ENCODE measurements around the gene CCDC54. TPM values are rescaled to one million over a fixed set of nuclear protein-coding genes. Genes with fewer than 3 reads are reported as not detected.
"Not testable (repeated sequence)": the region's sequence is repeated elsewhere in the genome, so short reads cannot be mapped to it uniquely, and the experiment has no call there.

The CCDC54 gene
- total RNA-seq = 0.16 TPM

- no peak for DNase-seq
Observed at GRCh38 chr3:107377151-107377550, at the start of gene CCDC54. Gene CCDC54, plus strand, starts transcription at chr3:107377439. Its CDS starts 149 bp downstream, at chr3:107377588.

GRCh38 chr3:107328069-107328468, 49.2 kb upstream of the CCDC54 start:
- no peak for DNase-seq

GRCh38 chr3:107329088-107329487, 48.2 kb upstream of the CCDC54 start:
- DNase-seq = no peak

GRCh38 chr3:107339690-107340089, 37.5 kb upstream of the CCDC54 start:
- DNase-seq = not testable (repeated sequence)

GRCh38 chr3:107344722-107345121, 32.5 kb upstream of the CCDC54 start:
- no peak for DNase-seq

- no peak for DNase-seq
Observed at GRCh38 chr3:107345822-107346405, 31.3 kb upstream of the CCDC54 start.

GRCh38 chr3:107346564-107346963, 30.7 kb upstream of the CCDC54 start:
- no peak for DNase-seq

GRCh38 chr3:107347751-107348150, 29.5 kb upstream of the CCDC54 start:
- no peak for DNase-seq

- DNase-seq = no peak
Observed at GRCh38 chr3:107356706-107357105, 20.5 kb upstream of the CCDC54 start.

GRCh38 chr3:107361633-107362032, 15.6 kb upstream of the CCDC54 start:
- no peak for DNase-seq

- no peak for DNase-seq
Observed at GRCh38 chr3:107365051-107365450, 12.2 kb upstream of the CCDC54 start.

GRCh38 chr3:107366766-107367165, 10.5 kb upstream of the CCDC54 start:
- DNase-seq = no peak

GRCh38 chr3:107367353-107367752, 9.9 kb upstream of the CCDC54 start:
- no peak for DNase-seq

- DNase-seq = no peak
Observed at GRCh38 chr3:107368654-107369398, 8.4 kb upstream of the CCDC54 start.

GRCh38 chr3:107369791-107370190, 7.4 kb upstream of the CCDC54 start:
- DNase-seq = no peak

GRCh38 chr3:107370907-107371306, 6.3 kb upstream of the CCDC54 start:
- DNase-seq = no peak

- DNase-seq = no peak
Observed at GRCh38 chr3:107372506-107372905, 4.7 kb upstream of the CCDC54 start.

- DNase-seq = no peak
Observed at GRCh38 chr3:107373896-107374295, 3.3 kb upstream of the CCDC54 start.

GRCh38 chr3:107375682-107376081, 1.6 kb upstream of the CCDC54 start:
- DNase-seq = no peak

GRCh38 chr3:107382631-107383030, 5.4 kb downstream of the CCDC54 start:
- DNase-seq = no peak

- no peak for DNase-seq
Observed at GRCh38 chr3:107384428-107384827, 7.2 kb downstream of the CCDC54 start.

GRCh38 chr3:107384907-107385306, 7.7 kb downstream of the CCDC54 start:
- no peak for DNase-seq

- no peak for DNase-seq
Observed at GRCh38 chr3:107387555-107387954, 10.3 kb downstream of the CCDC54 start.

GRCh38 chr3:107392549-107393165, 15.4 kb downstream of the CCDC54 start:
- DNase-seq = no peak
